ENCODE data around the gene NTRK2.

The NTRK2 gene

DNA sequence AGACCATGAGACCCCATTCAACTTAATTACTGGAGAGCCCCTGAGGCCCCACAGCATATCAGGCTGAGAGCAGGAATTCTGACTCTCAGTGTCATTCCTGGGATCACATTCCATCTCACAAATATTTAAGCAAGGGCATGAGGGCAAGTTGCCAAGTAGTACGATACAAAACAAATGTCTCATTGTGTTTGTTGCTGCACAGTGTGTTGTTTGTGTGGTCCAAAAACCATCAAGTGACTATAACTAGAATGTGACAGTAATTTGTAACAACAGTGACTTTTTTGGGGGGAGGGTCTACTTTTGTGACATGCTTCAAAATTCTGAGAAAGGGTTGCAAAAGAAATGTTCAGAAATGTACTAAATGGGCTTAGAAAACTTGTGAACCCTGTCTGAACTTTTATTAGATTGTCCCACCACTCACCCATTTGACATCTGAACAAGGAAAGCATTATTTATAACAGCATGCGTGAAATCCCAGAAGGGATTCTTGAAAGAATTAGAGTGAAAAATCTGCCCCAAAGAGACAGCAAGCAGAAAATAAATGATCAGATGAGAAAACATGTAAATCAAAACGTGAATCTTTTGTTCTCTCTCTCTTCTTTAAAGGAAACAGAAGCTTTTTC is 347.0 kb downstream of the NTRK2 start:
- FAIRE-seq (no peak), DNase-seq (ENCODE audit: insufficient read length) (no peak)
- TF ChIP-seq POLR2AphosphoS5 (IDR thresholded peaks at IDR 0.05; ENCODE audit: low read depth, low read length) (no peak), POLR2A (IDR thresholded peaks at IDR 0.05; ENCODE audit: low read depth, low read length) (no peak), TAF1 (IDR thresholded peaks at IDR 0.05; ENCODE audit: borderline replicate concordance, low read depth, low read length) (no peak)

DNA sequence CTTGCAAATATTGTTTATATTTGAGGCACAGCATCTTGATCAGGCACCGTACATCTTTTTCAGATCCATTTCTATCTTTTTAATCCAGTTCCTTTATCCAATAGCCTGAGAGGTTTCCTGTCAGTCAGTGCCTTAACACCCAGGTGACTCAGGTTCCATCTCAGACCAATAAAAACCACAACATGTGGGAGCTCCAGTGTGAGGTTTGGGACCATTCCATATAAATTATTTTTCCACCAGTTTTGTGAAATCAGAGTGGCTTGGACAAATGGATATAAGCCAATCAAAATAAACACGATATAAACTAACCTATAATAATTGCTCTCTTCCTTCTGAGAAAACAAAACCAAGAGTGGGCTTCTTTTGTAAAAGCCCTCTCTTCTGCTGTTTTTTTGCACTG is 351.3 kb downstream of the NTRK2 start:
- no peak for DNase-seq (ENCODE audit: insufficient read length)
- no peak for FAIRE-seq
- TF ChIP-seq POLR2A (IDR thresholded peaks at IDR 0.05; ENCODE audit: low read depth, low read length) (no peak), TAF1 (IDR thresholded peaks at IDR 0.05; ENCODE audit: borderline replicate concordance, low read depth, low read length) (no peak), POLR2AphosphoS5 (IDR thresholded peaks at IDR 0.05; ENCODE audit: low read depth, low read length) (no peak)

DNA sequence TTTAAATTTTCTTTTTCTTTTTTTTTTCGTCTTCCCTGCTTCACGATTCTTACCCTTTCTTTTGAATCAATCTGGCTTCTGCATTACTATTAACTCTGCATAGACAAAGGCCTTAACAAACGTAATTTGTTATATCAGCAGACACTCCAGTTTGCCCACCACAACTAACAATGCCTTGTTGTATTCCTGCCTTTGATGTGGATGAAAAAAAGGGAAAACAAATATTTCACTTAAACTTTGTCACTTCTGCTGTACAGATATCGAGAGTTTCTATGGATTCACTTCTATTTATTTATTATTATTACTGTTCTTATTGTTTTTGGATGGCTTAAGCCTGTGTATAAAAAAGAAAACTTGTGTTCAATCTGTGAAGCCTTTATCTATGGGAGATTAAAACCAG is 352.2 kb downstream of the NTRK2 start:
- DNase-seq (ENCODE audit: insufficient read length) (no peak), FAIRE-seq (no peak)
- TF ChIP-seq TAF1 (IDR thresholded peaks at IDR 0.05; ENCODE audit: borderline replicate concordance, low read depth, low read length) (no peak), POLR2A (IDR thresholded peaks at IDR 0.05; ENCODE audit: low read depth, low read length) (no peak), POLR2AphosphoS5 (IDR thresholded peaks at IDR 0.05; ENCODE audit: low read depth, low read length) (no peak)

DNA sequence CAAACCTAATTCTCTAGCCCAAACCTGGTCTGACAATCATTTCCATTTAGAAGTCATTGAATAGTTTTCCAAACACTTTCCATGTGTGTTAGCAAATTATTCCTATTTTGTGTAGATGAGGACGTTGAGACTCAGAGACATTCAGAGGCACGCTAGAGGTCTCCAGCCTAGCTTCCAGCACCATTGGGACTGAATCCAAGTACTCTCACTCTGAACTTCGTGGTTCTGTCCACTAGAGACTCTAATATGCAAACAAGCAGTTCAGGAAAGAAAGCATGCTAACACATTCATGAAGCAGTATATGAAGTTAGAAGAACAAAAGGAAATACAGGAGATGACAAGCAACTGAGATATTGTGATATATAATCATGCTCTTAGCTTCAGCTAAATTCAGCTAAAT is 354.8 kb downstream of the NTRK2 start:
- TF ChIP-seq POLR2AphosphoS5 (IDR thresholded peaks at IDR 0.05; ENCODE audit: low read depth, low read length), result no peak
- TF ChIP-seq POLR2A (IDR thresholded peaks at IDR 0.05; ENCODE audit: low read depth, low read length), result no peak
- TF ChIP-seq TAF1 (IDR thresholded peaks at IDR 0.05; ENCODE audit: borderline replicate concordance, low read depth, low read length), result no peak
- DNase-seq (ENCODE audit: insufficient read length) (no peak), FAIRE-seq (no peak)

DNA sequence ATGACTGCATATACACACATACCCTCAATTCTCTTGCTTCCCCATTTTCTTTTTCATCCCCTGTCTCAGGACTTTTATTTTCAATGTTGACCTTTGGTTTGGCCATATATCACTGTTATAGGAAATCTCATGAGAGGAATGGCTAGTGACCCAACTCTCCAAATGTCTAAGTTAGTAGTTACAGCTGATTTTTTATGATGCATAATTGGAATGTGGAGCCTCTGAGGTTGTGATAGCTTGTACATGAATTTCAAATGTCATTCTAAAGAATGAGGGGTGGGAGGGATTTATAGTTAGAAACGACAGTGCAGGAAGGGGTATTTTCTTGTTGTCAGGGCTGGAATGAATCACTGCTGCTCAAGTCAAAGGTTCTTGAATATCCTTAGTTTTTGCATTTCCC is 356.1 kb downstream of the NTRK2 start:
- DNase-seq (ENCODE audit: insufficient read length) (no peak), FAIRE-seq (no peak)
- no peak for TF ChIP-seq POLR2A (IDR thresholded peaks at IDR 0.05; ENCODE audit: low read depth, low read length)
- TF ChIP-seq POLR2AphosphoS5 (IDR thresholded peaks at IDR 0.05; ENCODE audit: low read depth, low read length), result no peak
- TF ChIP-seq TAF1 (IDR thresholded peaks at IDR 0.05; ENCODE audit: borderline replicate concordance, low read depth, low read length), result no peak

DNA sequence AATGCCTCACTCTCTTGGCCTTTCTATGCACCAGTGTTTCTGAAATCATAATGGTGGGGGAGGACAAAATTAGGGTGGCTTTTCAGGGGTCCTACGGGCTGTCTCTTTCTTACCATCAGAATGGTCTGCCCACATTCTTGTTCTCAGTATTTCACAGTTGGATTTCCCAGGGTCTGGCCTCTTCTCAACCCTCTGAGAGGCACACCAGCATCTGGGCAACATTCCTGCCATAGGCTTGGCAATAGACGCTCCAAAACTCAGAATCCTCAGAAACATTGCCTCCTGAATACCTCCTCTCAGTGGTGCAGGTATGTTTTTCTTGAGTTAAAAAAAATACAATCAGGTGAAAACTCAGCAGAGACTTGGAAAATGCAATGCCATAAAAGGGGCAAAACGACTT is 358.3 kb downstream of the NTRK2 start:
- DNase-seq (ENCODE audit: insufficient read length) (no peak), FAIRE-seq (no peak)
- TF ChIP-seq POLR2A (IDR thresholded peaks at IDR 0.05; ENCODE audit: low read depth, low read length) (no peak), TAF1 (IDR thresholded peaks at IDR 0.05; ENCODE audit: borderline replicate concordance, low read depth, low read length) (no peak), POLR2AphosphoS5 (IDR thresholded peaks at IDR 0.05; ENCODE audit: low read depth, low read length) (no peak)

DNA sequence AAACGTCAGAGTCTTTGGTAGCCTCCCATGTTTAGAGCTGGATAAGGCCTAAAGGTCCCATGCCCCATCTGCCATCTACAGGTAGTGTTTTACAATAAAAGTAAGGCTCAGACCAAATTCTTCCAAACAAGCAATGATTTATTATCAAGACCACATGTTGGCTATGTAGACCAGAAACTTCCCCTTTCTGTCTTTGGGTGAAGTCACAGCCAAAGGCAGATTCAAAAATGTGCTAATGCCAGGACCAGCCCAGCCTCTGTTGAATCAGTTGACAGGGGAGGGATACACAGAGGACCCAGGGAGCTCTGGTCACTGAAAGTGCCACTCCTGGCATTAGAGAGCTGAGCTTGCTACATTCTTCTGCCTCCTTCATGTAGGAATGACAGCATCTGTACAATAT is 360.8 kb downstream of the NTRK2 start:
- TF ChIP-seq TAF1 (IDR thresholded peaks at IDR 0.05; ENCODE audit: borderline replicate concordance, low read depth, low read length) (no peak), POLR2A (IDR thresholded peaks at IDR 0.05; ENCODE audit: low read depth, low read length) (no peak), POLR2AphosphoS5 (IDR thresholded peaks at IDR 0.05; ENCODE audit: low read depth, low read length) (no peak)
- FAIRE-seq (no peak), DNase-seq (ENCODE audit: insufficient read length) (no peak)

DNA sequence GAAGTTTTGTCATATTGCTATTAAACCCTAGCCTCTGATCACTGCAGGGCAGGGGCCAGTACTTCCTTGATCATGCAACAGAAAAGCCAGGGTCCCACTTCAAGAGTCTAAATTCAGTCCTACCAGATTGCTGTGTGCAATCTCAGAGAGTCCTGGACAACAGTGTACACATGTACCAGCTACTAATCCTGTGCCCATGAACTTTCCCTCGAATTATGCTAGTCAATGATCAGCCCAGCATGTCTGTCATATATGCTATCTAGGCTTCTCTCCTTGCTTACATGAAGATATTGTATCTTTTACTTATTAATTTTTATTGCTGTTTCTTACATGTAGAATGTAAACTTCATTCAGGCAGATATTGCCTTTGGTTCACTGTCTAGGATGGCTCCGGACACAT is 367.0 kb downstream of the NTRK2 start:
- DNase-seq (ENCODE audit: insufficient read length) (no peak), FAIRE-seq (no peak)
- TF ChIP-seq POLR2AphosphoS5 (IDR thresholded peaks at IDR 0.05; ENCODE audit: low read depth, low read length) (no peak), TAF1 (IDR thresholded peaks at IDR 0.05; ENCODE audit: borderline replicate concordance, low read depth, low read length) (no peak), POLR2A (IDR thresholded peaks at IDR 0.05; ENCODE audit: low read depth, low read length) (no peak)

DNA sequence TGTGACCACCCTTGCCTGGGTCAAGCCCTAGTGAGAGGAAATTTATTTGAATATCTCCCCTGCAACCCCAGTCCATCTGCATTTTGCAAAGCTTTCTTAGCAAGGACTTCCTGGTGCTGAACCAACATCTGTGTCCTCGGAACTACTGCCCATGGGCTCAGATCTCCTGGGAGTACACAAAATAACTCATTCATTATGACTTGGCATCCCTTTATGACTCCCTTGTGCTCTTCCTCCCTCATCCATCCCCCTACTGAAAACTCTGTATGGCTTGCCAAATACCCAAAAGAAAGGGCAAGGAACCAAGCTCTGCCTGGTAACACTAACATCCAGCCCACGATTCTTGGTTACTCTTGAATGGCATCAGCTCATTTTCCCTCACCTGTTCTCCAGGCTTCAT is 368.5 kb downstream of the NTRK2 start:
- no peak for TF ChIP-seq POLR2A (IDR thresholded peaks at IDR 0.05; ENCODE audit: low read depth, low read length)
- TF ChIP-seq POLR2AphosphoS5 (IDR thresholded peaks at IDR 0.05; ENCODE audit: low read depth, low read length), result no peak
- TF ChIP-seq TAF1 (IDR thresholded peaks at IDR 0.05; ENCODE audit: borderline replicate concordance, low read depth, low read length), result no peak
- DNase-seq (ENCODE audit: insufficient read length), result no peak
- no peak for FAIRE-seq

DNA sequence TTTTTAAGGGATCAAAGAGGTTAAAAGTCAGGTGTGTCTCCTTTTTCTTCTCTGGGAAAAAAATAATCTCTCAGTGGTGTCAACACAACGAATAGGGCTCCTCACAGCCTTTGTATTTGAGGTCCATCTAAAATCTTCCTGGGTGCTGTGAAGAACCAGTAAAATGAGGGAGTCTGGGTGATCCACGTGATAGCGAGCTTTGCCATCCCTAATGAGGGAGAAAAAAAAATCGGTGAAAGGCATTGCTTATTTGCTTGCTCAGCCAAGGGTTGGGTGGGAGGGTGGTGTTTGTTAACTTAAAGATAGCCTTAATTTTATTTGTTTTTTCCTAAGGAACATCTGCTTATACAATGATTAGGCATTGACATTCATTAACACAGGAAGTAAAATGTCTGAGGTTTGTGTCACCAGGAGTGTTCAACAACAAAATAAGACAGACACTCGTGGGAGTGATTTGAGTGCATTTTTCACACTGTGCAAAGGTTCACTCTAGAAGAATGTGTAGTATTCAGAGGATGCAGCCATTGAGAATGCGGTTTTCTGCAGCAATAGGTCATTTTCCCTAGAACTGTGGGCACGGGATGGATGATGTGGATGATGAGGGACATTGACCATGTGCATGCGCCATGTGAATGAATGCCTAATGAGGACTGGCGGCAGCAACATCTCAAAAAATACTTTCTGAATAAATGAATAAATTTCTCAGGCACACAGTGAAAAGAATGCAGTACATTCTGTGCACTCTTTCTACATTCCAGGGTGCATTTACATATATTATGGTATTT is 369.5 kb downstream of the NTRK2 start:
- TF ChIP-seq TAF1 (IDR thresholded peaks at IDR 0.05; ENCODE audit: borderline replicate concordance, low read depth, low read length) (no peak), POLR2AphosphoS5 (IDR thresholded peaks at IDR 0.05; ENCODE audit: low read depth, low read length) (no peak)
- DNase-seq (ENCODE audit: insufficient read length), result no peak
- no peak for FAIRE-seq

DNA sequence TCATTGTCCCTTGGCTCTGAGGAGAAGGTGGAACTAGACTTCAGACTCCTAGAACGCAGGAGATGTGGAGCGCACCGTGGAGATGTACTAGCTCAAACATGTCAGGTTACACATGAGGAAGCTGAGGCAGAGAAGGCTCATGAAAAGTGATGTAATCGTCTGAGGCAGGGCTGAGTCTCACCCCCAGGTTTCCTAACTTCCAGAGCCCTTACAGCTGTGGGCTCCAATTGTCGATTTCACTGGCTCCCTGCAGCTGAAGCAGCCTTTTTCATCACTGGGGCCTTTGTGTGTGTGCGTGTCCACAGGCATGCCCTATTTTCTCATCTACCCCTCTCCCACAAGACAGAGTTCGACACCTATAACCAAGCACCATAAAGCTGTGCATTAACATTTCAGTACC is 370.6 kb downstream of the NTRK2 start:
- DNase-seq (ENCODE audit: insufficient read length) (no peak), FAIRE-seq (no peak)
- no peak for TF ChIP-seq POLR2AphosphoS5 (IDR thresholded peaks at IDR 0.05; ENCODE audit: low read depth, low read length)
- no peak for TF ChIP-seq TAF1 (IDR thresholded peaks at IDR 0.05; ENCODE audit: borderline replicate concordance, low read depth, low read length)
- no peak for TF ChIP-seq POLR2A (IDR thresholded peaks at IDR 0.05; ENCODE audit: low read depth, low read length)

DNA sequence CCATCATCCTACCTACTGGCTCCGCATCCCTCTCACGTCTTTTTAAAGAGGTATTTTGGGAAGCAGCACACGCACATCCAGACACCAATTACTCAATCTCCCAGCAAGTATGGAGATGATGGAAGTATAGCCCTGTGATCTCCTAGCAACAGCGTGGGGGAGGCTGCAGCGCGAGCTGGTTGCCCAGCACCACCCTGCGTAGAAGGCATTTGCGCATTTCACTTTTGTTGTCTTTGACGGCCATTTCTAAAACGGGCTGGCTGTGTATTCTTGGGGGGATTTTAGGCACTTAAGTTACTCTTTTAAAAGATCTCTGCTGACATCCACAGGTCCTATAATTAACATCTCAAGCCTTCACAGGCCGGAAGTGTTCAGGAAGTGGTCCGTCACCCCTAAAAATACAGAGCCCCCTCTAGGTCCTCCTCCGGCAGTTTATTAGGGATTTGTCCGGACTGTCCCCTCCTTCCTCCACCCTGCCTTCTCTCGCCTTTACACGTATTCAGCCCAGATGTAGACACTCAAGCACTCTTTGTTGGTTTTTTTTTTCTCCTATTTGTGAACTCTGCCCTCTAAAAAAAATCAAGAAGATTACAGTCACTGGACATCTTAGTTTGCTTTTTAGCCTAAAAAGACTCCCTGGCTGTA is 371.4 kb downstream of the NTRK2 start:
- DNase-seq (ENCODE audit: insufficient read length), result no peak
- no peak for TF ChIP-seq TAF1 (IDR thresholded peaks at IDR 0.05; ENCODE audit: borderline replicate concordance, low read depth, low read length)
- no peak for TF ChIP-seq POLR2A (IDR thresholded peaks at IDR 0.05; ENCODE audit: low read depth, low read length)
- no peak for TF ChIP-seq POLR2AphosphoS5 (IDR thresholded peaks at IDR 0.05; ENCODE audit: low read depth, low read length)
- FAIRE-seq, result peak; percentile 77

Data from GM12892 (cell line).